Caco-2 (cell line): Measurements from ENCODE around the gene GPC6. TPM values are rescaled to one million over a fixed set of nuclear protein-coding genes. Genes with fewer than 3 reads are reported as not detected.

ENCODE experiments used
- BruUV-seq: library from RNA; stranded (reverse); fragments of 400-500 nt; replicated peaks from 2 replicates; lab custom pipeline; 2021; lab: Mats Ljungman, UMichigan
- CTCF ChIA-PET: fragments of 300-600 bp; sonication (Branson Sonifier 250); formaldehyde crosslinking; loops from one replicate; lab custom pipeline; 2022; ENCODE audit warnings: antibody characterized with exemption; lab: Charles Lee
- POLR2A ChIA-PET: fragments of 300-600 bp; sonication (Branson Sonifier 250); formaldehyde crosslinking; loops from one replicate; lab custom pipeline; 2022; ENCODE audit warnings: antibody characterized with exemption; lab: Charles Lee
- DNase-seq, 2 experiments: peaks; one replicate each; pipeline versions ENCODE4 v3.0.0 to v3.0.0-alpha.2; 2020 to 2022
- H3K27me3 ChIP-seq: replicated peaks from 2 replicates; pipeline ENCODE4 v1.6.0; 2011; ENCODE audit warnings: low read length; ENCODE audit not compliant: control insufficient read depth, insufficient read depth
- H3K36me3 ChIP-seq: 2 replicates; pipeline ENCODE4 v1.5.1; 2011; ENCODE audit warnings: low read length; ENCODE audit not compliant: control insufficient read depth, insufficient read depth
- H3K4me1 ChIP-seq: fragments of 250-450 bp; sonication (Bioruptor Pico); 2 replicates; pipeline ENCODE4 v1.5.1; 2020; ENCODE audit warnings: mild to moderate bottlenecking
- H3K4me3 ChIP-seq: 2 replicates; pipeline ENCODE4 v1.5.1; 2011; ENCODE audit warnings: low read depth, mild to moderate bottlenecking, control low read depth, low read length
- H3K9me3 ChIP-seq: fragments of 250-450 bp; sonication (Bioruptor Pico); 2 replicates; pipeline ENCODE4 v1.5.1; 2020; ENCODE audit warnings: mild to moderate bottlenecking, moderate library complexity
- H3K27ac Mint-ChIP-seq: one replicate; pipeline ENCODE4 v1.8.0; 2022; ENCODE audit warnings: mixed read lengths; ENCODE audit not compliant: unreplicated experiment
- H3K27me3 Mint-ChIP-seq: one replicate; pipeline ENCODE4 v1.8.0; 2022; ENCODE audit warnings: mixed read lengths; ENCODE audit not compliant: insufficient read depth, unreplicated experiment
- H3K36me3 Mint-ChIP-seq: one replicate; pipeline ENCODE4 v1.8.0; 2022; ENCODE audit warnings: mild to moderate bottlenecking, mixed read lengths; ENCODE audit not compliant: insufficient read depth, unreplicated experiment
- H3K4me1 Mint-ChIP-seq: one replicate; pipeline ENCODE4 v1.8.0; 2022; ENCODE audit warnings: low read depth, mixed read lengths; ENCODE audit not compliant: unreplicated experiment
- H3K4me3 Mint-ChIP-seq: one replicate; pipeline ENCODE4 v1.8.0; 2022; ENCODE audit warnings: mild to moderate bottlenecking, moderate library complexity, mixed read lengths; ENCODE audit not compliant: unreplicated experiment
- H3K9me3 Mint-ChIP-seq: one replicate; pipeline ENCODE4 v1.8.0; 2022; ENCODE audit warnings: mixed read lengths; ENCODE audit not compliant: unreplicated experiment
- CTCF ChIP-seq, 2 experiments: fragments of 200-600 bp in 1 of 2; IDR thresholded peaks; 1 replicate in 1 of 2; 2 replicates in 1 of 2; pipeline versions ENCODE4 v1.5.1 to v1.8.0; 2011 to 2022; ENCODE audit warnings: antibody characterized with exemption in 1 of 2, control low read depth in 1 of 2, inconsistent platforms in 1 of 2, low read depth in 1 of 2, low read length in 1 of 2, mild to moderate bottlenecking in 1 of 2, moderate library complexity in 1 of 2; ENCODE audit not compliant: insufficient read depth in 1 of 2, severe bottlenecking in 1 of 2, unreplicated experiment in 1 of 2
- intact Hi-C: fragments of 100-400 bp; cut with micrococcal nuclease; formaldehyde crosslinking; loops from one replicate; pipeline ENCODE4 v1.10.0; 2022; ENCODE audit not compliant: unreplicated experiment
- total RNA-seq: library from RNA; stranded (reverse); gene quantifications from 2 replicates; pipeline ENCODE4 v1.2.3, GENCODE V29; 2022

Gene GPC6
- total RNA-seq, 1 experiment from 2014 or later: 0.16 TPM

- CTCF ChIA-PET: no interaction called here
- no peak overlapping the region for H3K4me3 Mint-ChIP-seq
Observed at GRCh38 chr13:94175076-94175475, 948.5 kb downstream of the GPC6 start.

DNA sequence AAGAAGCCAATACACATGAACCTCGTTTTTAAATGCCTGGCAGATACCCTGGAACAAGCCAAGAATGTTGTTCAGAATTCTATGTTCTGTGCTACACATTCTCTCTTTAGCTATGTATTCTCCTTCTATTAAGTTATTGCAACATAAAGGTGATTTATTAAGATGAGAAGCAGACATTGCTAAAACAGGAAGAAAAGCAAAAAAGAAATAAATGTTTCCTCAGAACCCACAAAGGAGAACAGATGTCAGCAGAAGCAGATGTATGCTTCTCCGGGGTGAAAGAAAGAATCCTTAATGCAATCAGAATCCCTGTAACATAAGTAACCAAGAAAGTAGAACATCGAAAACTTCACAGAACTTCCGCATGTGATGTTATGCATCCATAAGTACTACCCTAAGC is 950.0 kb downstream of the GPC6 start:
- H3K4me3 ChIP-seq: no peak overlapping the region
- H3K9me3 ChIP-seq: no peaks in the 10 kb centered on the region
- Mint-ChIP-seq H3K27me3 (peaks cover 7% of the 10 kb centered on the region), H3K36me3 (no peaks in the 10 kb centered on the region), H3K4me3 (no peak overlapping the region), H3K4me1 (no peaks in the 10 kb centered on the region), H3K9me3 (no peaks in the 10 kb centered on the region), H3K27ac (no peak overlapping the region)
- CTCF ChIA-PET: no interaction called here
- intact Hi-C loops: no loop called here
- POLR2A ChIA-PET: no interaction called here
- no peaks in the 10 kb centered on the region for H3K4me1 ChIP-seq
- no peaks in the 10 kb centered on the region for H3K27me3 ChIP-seq
- no peaks in the 10 kb centered on the region for H3K36me3 ChIP-seq
- no TSS peak for BruUV-seq
- no peak for DNase-seq
- TF ChIP-seq CTCF (IDR thresholded peaks at IDR 0.05; ENCODE audit: insufficient read depth in 1 of 2, low read depth in 1 of 2, low read length in 1 of 2, severe bottlenecking in 1 of 2, unreplicated experiment in 1 of 2): no peak

More at GRCh38 chr13:94175076-94175475, 948.5 kb downstream of the GPC6 start:
- intact Hi-C loops: no loop called here
- no peak overlapping the region for H3K4me3 ChIP-seq
- Mint-ChIP-seq H3K9me3 (no peaks in the 10 kb centered on the region), H3K27ac (no peak overlapping the region), H3K36me3 (no peaks in the 10 kb centered on the region), H3K27me3 (peaks cover 7% of the 10 kb centered on the region), H3K4me1 (no peaks in the 10 kb centered on the region)
- H3K36me3 ChIP-seq: no peaks in the 10 kb centered on the region
- BruUV-seq: no TSS peak
- POLR2A ChIA-PET: no interaction called here
- no peaks in the 10 kb centered on the region for H3K4me1 ChIP-seq
- no peak for TF ChIP-seq CTCF (IDR thresholded peaks at IDR 0.05; ENCODE audit: insufficient read depth in 1 of 2, low read depth in 1 of 2, low read length in 1 of 2, severe bottlenecking in 1 of 2, unreplicated experiment in 1 of 2)
- DNase-seq: no peak
- H3K9me3 ChIP-seq: no peaks in the 10 kb centered on the region
- H3K27me3 ChIP-seq: no peaks in the 10 kb centered on the region

GRCh38 chr13:94177041-94177440 is 950.4 kb downstream of the GPC6 start:
- Histone ChIP-seq H3K4me1 (peaks cover 4% of the 10 kb centered on the region; the same call in 1 of the 2 replicates), H3K27me3 (no peaks in the 10 kb centered on the region), H3K36me3 (no peaks in the 10 kb centered on the region), H3K4me3 (no peak overlapping the region), H3K9me3 (no peaks in the 10 kb centered on the region)
- intact Hi-C loops: no loop called here
- Mint-ChIP-seq H3K4me3 (no peak overlapping the region), H3K36me3 (no peaks in the 10 kb centered on the region), H3K27me3 (peaks cover 7% of the 10 kb centered on the region), H3K4me1 (no peaks in the 10 kb centered on the region), H3K9me3 (no peaks in the 10 kb centered on the region), H3K27ac (no peak overlapping the region)
- ChIA-PET CTCF (no interaction called here), POLR2A (no interaction called here)
- TF ChIP-seq CTCF (IDR thresholded peaks at IDR 0.05; ENCODE audit: insufficient read depth in 1 of 2, low read depth in 1 of 2, low read length in 1 of 2, severe bottlenecking in 1 of 2, unreplicated experiment in 1 of 2): no peak
- no peak for DNase-seq
- no TSS peak for BruUV-seq
